GM19395 (cell line): Measurements from ENCODE around the gene WNK2.

Experiments used
- ATAC-seq: cut with Tn5 transposase; IDR thresholded peaks from one replicate; pipeline ENCODE4 v1.9.1; 2021; ENCODE audit warnings: mild to moderate bottlenecking, moderate library complexity; ENCODE audit not compliant: unreplicated experiment

Gene WNK2

GRCh38 chr9:93184432-93185265, 710 bp downstream of the WNK2 start:
- no peak for ATAC-seq

DNA sequence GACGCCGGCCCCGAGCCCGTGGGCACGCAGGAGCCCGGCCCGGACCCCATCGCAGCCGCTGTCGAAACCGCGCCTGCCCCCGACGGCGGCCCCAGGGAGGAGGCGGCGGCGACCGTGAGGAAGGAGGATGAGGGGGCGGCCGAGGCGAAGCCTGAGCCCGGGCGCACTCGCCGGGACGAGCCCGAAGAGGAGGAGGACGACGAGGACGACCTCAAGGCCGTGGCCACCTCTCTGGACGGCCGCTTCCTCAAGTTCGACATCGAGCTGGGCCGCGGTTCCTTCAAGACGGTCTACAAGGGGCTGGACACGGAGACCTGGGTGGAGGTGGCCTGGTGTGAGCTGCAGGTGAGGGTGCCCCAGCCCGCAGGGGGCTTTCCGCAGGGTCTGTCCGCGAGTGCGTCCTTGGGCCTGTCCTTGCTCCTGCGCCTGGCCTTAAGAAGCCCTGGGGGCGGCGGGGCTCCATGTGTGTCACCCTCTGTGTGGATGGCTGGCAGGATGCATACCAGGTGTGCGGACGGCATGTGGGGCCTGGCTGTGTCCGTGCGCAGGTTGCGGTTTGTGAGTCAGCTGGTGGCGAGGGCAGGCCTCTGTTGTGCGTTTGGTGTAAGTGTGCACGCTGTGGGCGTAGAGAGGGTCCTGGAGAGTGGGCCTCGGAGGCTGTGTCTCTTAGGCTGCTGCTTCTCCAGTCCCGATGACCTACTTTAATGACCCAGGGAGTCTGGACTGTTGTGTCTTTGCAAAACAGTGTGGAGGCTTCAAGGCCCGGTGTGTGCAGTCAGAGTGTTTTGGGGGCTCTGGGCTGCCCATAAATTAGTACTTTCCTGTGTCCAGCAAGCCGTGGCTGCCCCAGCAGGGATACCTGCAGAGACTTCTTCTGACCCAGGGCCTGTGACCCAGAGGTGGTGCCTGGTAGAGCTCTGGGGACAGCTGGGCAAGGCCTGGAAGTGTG, 1.6 kb downstream of the WNK2 start:
- ATAC-seq, result no peak

DNA sequence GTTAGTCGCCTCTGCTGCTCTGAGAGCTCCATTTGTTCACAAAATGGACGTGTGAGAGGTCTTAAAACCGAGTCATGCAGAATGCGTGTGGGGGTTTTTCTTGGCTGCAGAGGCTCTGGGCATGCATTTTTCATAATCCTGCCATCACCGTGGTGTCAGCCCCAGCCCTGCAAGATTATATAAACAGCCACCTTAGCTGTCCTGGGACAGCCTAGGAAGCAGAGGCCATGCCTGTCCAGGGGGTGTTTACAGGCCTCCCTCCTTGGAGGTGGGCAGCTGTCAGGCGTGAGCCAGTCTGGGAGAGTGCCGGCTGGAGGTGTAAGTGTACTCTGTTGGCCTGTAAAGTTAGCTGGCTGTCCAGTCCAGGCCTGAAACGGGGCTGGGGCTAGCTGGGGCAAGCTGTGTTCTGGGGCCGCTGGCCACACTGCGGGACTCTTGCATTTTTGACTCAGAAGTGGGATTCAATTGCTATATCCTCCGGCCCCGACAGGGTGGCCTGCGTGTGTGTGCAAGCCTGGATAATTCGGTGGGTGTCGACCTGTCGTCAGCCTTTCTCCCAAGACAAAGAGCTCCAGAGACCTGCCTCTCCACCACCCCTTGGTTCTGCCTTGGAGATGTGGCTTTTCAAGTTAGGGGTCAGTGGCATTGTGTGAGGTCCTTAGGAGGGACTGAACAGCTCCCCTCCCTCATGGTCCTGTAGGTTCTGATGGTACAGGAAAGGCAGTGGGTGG, 2.4 kb downstream of the WNK2 start:
- ATAC-seq, result no peak

DNA sequence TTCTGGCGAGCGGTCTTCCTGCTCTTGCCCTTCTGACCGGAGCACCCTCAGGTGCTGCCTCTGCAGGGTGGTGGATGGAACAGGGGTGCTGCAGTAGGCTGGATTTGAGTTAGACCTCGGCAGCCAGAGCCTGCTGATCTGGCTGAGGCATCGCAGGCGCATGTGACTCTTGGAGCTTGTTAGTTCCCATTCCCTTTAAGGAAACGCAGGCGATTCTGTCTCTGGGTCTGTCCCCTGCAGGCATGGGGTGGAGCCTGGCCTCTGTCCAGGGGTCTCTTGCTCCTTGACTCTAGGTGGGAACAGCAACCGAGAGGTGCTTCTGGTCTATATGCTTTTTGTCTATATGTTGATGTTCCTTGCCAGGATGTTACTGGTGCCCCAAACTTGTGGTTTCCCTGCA, 3.1 kb downstream of the WNK2 start:
- no peak for ATAC-seq

GRCh38 chr9:93187574-93187973, 3.6 kb downstream of the WNK2 start:
- no peak for ATAC-seq

DNA sequence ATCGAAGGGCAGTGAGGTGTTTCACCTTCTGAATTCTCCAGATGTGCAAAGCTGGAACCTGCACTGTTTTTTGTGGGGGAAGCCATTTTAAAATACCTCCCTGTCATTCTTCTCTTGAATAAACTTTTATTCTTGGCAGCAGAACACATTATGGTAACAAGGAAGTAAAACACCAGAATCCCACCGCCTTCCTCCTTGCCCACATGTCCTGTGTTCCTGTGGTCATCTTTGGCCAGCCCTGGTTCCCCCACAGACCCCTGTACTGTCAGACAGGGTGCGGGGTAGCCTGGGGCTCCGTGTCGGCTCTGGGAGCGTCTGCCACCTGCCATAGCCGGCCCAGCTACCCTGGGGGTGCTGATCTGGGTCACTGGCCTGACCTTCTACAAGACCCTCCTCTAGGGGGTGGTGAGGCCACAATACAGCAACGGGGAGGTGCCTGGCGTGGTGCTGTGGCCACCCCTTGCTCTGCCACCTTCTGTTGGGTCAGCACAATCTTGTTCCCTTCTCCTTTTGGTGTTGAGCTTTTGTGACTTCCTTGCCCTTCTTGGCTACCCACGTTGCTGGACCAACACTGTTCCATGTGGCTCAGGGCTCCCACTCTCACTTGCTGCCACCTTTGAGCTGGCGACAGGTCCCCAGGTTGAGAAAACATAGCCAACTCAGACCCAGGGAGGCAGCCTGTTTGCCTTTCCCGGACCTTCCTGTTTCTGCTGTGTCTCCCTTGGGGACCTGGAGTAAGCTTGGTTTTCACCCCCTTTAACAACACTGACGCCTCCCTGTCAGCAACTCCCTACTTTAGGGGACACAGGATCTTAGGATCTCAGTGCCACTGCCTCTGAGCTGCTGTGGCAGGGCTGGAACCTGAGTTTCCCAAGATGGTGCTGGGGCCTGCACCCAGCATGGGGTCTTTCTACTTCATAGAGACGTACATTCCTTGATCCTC, 4.8 kb downstream of the WNK2 start:
- no peak for ATAC-seq

- ATAC-seq, result no peak
These were observed 5.6 kb downstream of the WNK2 start for GRCh38 chr9:93189369-93190132.

- ATAC-seq, result no peak
These were observed 6.2 kb downstream of the WNK2 start for GRCh38 chr9:93190133-93190525.

- no peak for ATAC-seq
These were observed 6.9 kb downstream of the WNK2 start for GRCh38 chr9:93190656-93191353.

DNA sequence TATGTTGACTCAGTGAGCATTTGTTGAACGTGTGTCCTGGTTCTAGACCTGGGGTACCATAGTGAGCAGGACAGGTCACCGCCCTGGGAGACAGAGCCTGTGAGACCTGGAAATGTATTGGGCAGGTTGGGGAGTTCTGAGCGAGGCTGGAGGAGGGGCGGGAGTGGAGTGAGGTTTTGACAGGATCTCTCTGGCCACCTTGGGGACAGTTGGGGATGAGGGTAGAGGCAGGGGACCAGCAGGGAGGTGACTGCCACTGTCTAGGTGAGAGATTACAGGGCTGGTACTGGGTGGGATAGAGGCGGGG, 7.4 kb downstream of the WNK2 start:
- no peak for ATAC-seq

GRCh38 chr9:93192721-93193387, 8.9 kb downstream of the WNK2 start:
- no peak for ATAC-seq

DNA sequence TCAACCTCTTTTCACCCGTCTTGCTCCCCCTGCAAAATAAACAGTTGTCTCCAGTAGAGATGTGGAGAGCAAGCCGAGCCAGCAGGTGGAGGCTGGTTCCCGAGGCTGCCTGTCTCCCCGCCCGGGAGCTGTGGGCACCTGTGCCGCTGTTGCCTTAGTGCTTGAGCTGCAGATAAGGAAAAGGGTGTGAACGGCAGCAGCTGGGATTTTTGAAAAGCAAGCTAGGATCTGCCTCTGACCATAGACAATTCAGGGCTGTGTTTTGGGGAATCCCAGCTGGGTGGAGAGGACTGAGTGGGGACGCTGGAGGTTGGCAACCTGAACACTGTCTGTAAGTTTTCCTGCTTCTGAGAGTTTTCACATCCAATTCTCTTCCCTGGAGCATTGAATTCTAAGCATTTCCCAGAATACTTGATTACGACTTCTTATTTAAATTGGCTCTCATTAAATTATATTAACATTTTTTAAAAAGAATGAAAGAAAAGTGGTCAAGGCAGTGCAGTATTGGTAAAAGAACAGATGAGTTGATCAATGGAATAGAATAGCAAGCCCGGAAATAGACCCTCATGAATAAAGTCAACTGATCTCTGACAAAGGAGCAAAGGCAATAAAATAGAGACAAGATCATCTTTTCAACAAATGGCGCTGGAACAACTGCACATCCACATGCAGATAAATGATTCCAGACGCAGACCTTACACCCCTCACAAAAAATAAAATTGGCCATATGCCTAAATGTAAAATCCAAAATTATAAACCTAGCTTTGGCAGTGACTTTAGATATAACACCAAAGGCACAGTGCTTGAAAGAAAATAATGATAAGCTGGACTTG, 9.7 kb downstream of the WNK2 start:
- no peak for ATAC-seq

DNA sequence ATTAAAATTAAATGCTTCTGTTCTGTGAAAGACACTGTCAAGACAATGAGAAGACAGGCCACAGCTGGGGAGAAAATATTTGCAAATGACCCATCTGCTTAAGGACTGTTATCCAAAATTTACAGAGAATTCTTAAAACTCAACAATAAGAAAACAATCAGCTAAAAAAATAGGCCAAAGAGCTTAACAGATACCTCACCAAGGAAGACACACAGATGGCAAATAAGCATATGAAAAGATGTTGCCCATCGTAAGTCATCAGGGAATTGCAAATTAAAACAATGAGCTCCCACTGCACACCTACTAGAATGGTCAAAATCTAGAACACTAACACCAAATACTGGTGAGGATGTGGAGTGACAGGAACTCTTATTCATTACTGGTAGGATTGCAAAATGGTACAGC, 10.3 kb downstream of the WNK2 start:
- ATAC-seq, result no peak

DNA sequence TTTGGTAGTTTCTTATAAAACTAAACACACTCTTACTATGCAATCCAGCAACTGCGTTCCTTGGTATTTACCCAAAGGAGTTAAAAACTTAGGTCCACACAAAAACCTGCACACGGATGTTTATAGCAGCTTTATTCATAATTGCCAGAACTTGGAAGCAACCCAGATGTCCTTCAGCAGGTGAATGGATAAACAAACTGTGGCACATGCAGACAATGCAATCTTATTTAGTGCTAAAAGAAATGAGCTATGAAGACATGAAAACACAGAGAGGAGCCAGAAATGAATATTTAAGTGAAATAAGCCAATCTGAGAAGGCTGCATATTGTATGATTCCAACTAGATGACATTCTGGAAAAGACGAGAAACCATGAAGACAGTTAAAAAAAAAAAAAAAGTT, 10.7 kb downstream of the WNK2 start:
- ATAC-seq, result no peak

DNA sequence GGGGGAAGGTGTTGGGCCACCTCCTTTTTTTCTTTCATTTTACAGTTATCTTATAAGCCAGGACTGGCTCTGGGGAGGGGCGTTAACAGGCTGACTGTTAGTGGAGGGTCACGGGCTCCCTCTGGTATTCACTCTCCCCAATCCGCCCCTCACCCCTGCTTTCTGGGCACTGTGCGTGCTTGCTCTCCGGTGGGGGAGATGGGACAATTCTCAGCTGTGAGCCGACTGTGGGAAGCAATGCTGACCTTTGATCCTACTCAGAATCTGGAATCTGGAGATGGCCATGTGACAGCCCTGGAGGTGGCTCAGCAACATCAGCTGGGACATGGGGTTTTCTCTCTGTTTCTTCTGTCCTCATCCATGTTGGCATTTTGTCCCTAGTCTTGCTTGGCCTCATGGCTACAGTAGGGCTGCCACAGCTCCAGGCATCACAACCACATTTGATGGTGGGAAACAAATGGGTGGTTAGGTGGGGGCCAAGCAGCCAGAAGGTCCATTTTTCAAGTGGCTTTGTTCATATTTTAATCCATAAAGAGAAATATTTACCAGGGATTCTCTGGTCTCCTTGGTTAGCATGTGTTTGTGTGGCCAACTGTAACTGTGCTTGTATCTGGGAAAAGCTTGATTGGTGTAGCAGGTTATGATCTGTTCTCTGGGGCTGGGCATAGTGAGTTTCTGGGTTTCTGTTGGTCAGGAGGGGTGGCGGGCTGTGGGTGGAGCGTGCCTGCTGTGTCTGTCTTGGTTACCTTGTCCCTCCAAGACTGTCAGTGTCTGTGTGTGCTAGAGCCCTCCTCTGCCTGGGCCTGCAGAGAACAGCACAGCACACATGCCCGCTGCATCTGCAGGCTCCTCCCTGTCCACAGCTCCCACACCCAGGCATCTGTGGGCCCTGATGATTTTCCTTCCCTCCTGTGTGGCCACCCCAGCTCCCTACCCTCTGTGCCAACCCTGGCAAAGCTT, 12.4 kb downstream of the WNK2 start:
- ATAC-seq, result no peak

- no peak for ATAC-seq
These were observed 13.7 kb downstream of the WNK2 start for GRCh38 chr9:93197670-93198069.
